ENCODE measurements around the gene COG1. TPM values are rescaled to one million over a fixed set of nuclear protein-coding genes. Genes with fewer than 3 reads are reported as not detected.
A peak's percentile ranks its signal among the peaks of the same experiment; 100 is the strongest.

Gene COG1
- total RNA-seq, 1 donor from 2014 or later: 45.1 TPM

- H3K4me3 Mint-ChIP-seq (ENCODE audit: unreplicated experiment): peak overlapping the region; percentile 92
- H3K27me3 Mint-ChIP-seq (ENCODE audit: low read depth): no peaks in the 10 kb centered on the region
- H3K4me1 Mint-ChIP-seq (ENCODE audit: low read depth): peaks cover 50% of the 10 kb centered on the region
- no peaks in the 10 kb centered on the region for H3K9me3 Mint-ChIP-seq (ENCODE audit: low read depth)
- H3K27ac Mint-ChIP-seq (ENCODE audit: unreplicated experiment): peak overlapping the region; percentile 98
- no peak for DNase-seq (ENCODE audit: low spot score)
- TF ChIP-seq CTCF (IDR thresholded peaks at IDR 0.05): no peak
- peaks cover 15% of the 10 kb centered on the region for H3K36me3 Mint-ChIP-seq (ENCODE audit: low read depth)
Observed at GRCh38 chr17:73232587-73233373, 39.9 kb downstream of the COG1 start.

GRCh38 chr17:73234736-73235135, 41.9 kb downstream of the COG1 start:
- Mint-ChIP-seq H3K4me3 (ENCODE audit: unreplicated experiment) (no peak overlapping the region), H3K9me3 (ENCODE audit: low read depth) (no peaks in the 10 kb centered on the region), H3K27me3 (ENCODE audit: low read depth) (no peaks in the 10 kb centered on the region), H3K36me3 (ENCODE audit: low read depth) (peaks cover 17% of the 10 kb centered on the region), H3K27ac (ENCODE audit: unreplicated experiment) (no peak overlapping the region), H3K4me1 (ENCODE audit: low read depth) (peaks cover 35% of the 10 kb centered on the region)
- no peak for TF ChIP-seq CTCF (IDR thresholded peaks at IDR 0.05)
- no peak for DNase-seq (ENCODE audit: low spot score)

- no peaks in the 10 kb centered on the region for H3K27me3 Mint-ChIP-seq (ENCODE audit: low read depth)
- no peak for DNase-seq (ENCODE audit: low spot score)
- H3K4me3 Mint-ChIP-seq (ENCODE audit: unreplicated experiment): no peak overlapping the region
- H3K36me3 Mint-ChIP-seq (ENCODE audit: low read depth): peaks cover 19% of the 10 kb centered on the region
- no peak overlapping the region for H3K27ac Mint-ChIP-seq (ENCODE audit: unreplicated experiment)
- peaks cover 18% of the 10 kb centered on the region for H3K4me1 Mint-ChIP-seq (ENCODE audit: low read depth)
- TF ChIP-seq CTCF (IDR thresholded peaks at IDR 0.05): no peak
- no peaks in the 10 kb centered on the region for H3K9me3 Mint-ChIP-seq (ENCODE audit: low read depth)
Observed at GRCh38 chr17:73237714-73238113, 44.9 kb downstream of the COG1 start.

- Mint-ChIP-seq H3K36me3 (ENCODE audit: low read depth) (peaks cover 19% of the 10 kb centered on the region), H3K9me3 (ENCODE audit: low read depth) (no peaks in the 10 kb centered on the region), H3K4me1 (ENCODE audit: low read depth) (peaks cover 6% of the 10 kb centered on the region), H3K27ac (ENCODE audit: unreplicated experiment) (no peak overlapping the region), H3K4me3 (ENCODE audit: unreplicated experiment) (no peak overlapping the region), H3K27me3 (ENCODE audit: low read depth) (no peaks in the 10 kb centered on the region)
- no peak for DNase-seq (ENCODE audit: low spot score)
- TF ChIP-seq CTCF (IDR thresholded peaks at IDR 0.05): no peak
Observed at GRCh38 chr17:73240561-73240960, 47.7 kb downstream of the COG1 start.

GRCh38 chr17:73247726-73248125, 54.9 kb downstream of the COG1 start:
- no peaks in the 10 kb centered on the region for H3K27me3 Mint-ChIP-seq (ENCODE audit: low read depth)
- no peak for DNase-seq (ENCODE audit: low spot score)
- no peak overlapping the region for H3K4me3 Mint-ChIP-seq (ENCODE audit: unreplicated experiment)
- no peaks in the 10 kb centered on the region for H3K4me1 Mint-ChIP-seq (ENCODE audit: low read depth)
- H3K9me3 Mint-ChIP-seq (ENCODE audit: low read depth): no peaks in the 10 kb centered on the region
- H3K27ac Mint-ChIP-seq (ENCODE audit: unreplicated experiment): no peak overlapping the region
- peaks cover 9% of the 10 kb centered on the region for H3K36me3 Mint-ChIP-seq (ENCODE audit: low read depth)
- peak; percentile 60 for TF ChIP-seq CTCF (IDR thresholded peaks at IDR 0.05)
